Activated CD4-positive, alpha-beta T cell treated with anti-CD3 and anti-CD28 coated beads for 36 hours (primary cell): ENCODE measurements around the gene HOXD10. TPM values are rescaled to one million over a fixed set of nuclear protein-coding genes. Genes with fewer than 3 reads are reported as not detected.

Experiments
- ATAC-seq: fragments of 200-7000 bp; cut with Tn5 transposase; one replicate; pipeline ENCODE4 v1.10.0; 2021; ENCODE audit warnings: mild to moderate bottlenecking, moderate library complexity
- CTCF ChIA-PET: fragments of 350-600 bp; sonication (Branson Sonifier 250); formaldehyde crosslinking; loops from one replicate; lab custom pipeline; 2021; ENCODE audit warnings: antibody characterized with exemption; lab: Charles Lee
- POLR2A ChIA-PET: fragments of 350-600 bp; sonication (Branson Sonifier 250); formaldehyde crosslinking; loops from one replicate; lab custom pipeline; 2021; ENCODE audit warnings: antibody characterized with exemption, inconsistent platforms; lab: Charles Lee
- DNase-seq: peaks from one replicate; pipeline ENCODE4 v3.0.0-alpha.2; 2020
- H3K27ac Mint-ChIP-seq: one replicate; pipeline ENCODE4 v1.8.0; 2021; ENCODE audit warnings: mixed read lengths
- H3K27me3 Mint-ChIP-seq: one replicate; pipeline ENCODE4 v1.8.0; 2021; ENCODE audit warnings: mixed read lengths
- H3K36me3 Mint-ChIP-seq: one replicate; pipeline ENCODE4 v1.8.0; 2021; ENCODE audit warnings: low read depth, mixed read lengths
- H3K4me1 Mint-ChIP-seq: one replicate; pipeline ENCODE4 v1.8.0; 2021; ENCODE audit warnings: mixed read lengths
- H3K4me3 Mint-ChIP-seq: one replicate; pipeline ENCODE4 v1.8.0; 2021; ENCODE audit warnings: mild to moderate bottlenecking, moderate library complexity, mixed read lengths
- H3K9me3 Mint-ChIP-seq: one replicate; pipeline ENCODE4 v1.8.0; 2021; ENCODE audit warnings: low read depth, mixed read lengths
- intact Hi-C, 2 experiments: fragments of 100-400 bp; cut with DNase I in 1 of 2; cut with micrococcal nuclease in 1 of 2; formaldehyde crosslinking; loops; one replicate each; pipeline versions ENCODE4 v1.14.2 to v1.15.1; 2022 to 2024; cut with DNase I, micrococcal nuclease
- total RNA-seq, 2 experiments: library from RNA; stranded (reverse); gene quantifications; one replicate each; pipeline ENCODE4 v1.2.3, GENCODE V29; 2021

HOXD10 gene
- total RNA-seq, 2 experiments from 2014 or later: not detected

GRCh38 chr2:176082824-176083751, 33.5 kb upstream of the HOXD10 start:
- Mint-ChIP-seq H3K9me3 (peaks cover 4% of the 10 kb centered on the region), H3K4me1 (peaks cover 13% of the 10 kb centered on the region), H3K4me3 (peak overlapping the region; percentile 15), H3K27me3 (peaks cover 80% of the 10 kb centered on the region), H3K27ac (no peak overlapping the region), H3K36me3 (peaks cover 9% of the 10 kb centered on the region)
- POLR2A ChIA-PET: no interaction called here
- ATAC-seq (no peak), DNase-seq (no peak)
- CTCF ChIA-PET: interaction anchor here (0.7 to 1.0 kb wide), 2 partner anchors 85 to 476 kb away, joined by 4 read pairs; no protein-coding TSS in a partner anchor
- intact Hi-C loops: loop anchor here (1.0 to 10.0 kb wide), 6 partner anchors 16 to 1751 kb away; partner anchors contain the start of genes HOXD9 (in 2 of the 2), SP9 (in 2 of the 2) and HOXD12 (in 1 of the 2)

DNA sequence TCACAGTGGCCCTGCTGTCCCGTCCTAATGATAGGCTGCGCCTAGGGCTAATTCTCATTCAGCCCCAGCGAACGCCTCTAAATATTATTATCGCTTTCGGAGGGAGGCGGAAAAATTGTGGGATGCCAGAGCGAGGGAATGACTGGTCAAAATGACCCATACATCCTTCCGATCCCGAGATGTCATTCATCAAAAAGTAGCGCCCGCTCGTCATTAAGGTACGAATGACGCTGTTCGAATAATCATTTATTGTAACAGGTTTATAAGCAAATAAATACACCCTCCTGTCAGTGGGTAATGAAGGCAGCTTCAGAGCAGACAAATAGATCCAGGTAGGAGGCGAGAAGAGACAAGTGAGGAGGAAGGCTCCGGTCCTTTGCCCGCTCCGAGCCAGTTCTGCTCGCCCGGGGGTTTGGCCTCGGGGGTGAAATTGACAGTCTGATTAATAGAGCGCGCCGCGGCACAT, 32.7 kb upstream of the HOXD10 start, which contains the start of gene EVX2:
Gene EVX2 (minus strand): TSS at position 167 of the 466 bp plus-strand sequence. CDS start 186 bp downstream, outside the sequence.
- ChIA-PET CTCF (no interaction called here), POLR2A (no interaction called here)
- no peak for DNase-seq
- Mint-ChIP-seq H3K4me3 (peak within 1 kb of the TSS; percentile 15), H3K27ac (no peak within 1 kb of the TSS), H3K36me3 (peaks cover 13% of the 10 kb centered on the region), H3K9me3 (peaks cover 4% of the 10 kb centered on the region), H3K27me3 (peaks cover 80% of the 10 kb centered on the region), H3K4me1 (peaks cover 17% of the 10 kb centered on the region)
- ATAC-seq: no peak
- intact Hi-C loops: loop anchor here (2.0 to 10.0 kb wide), 6 partner anchors 29 to 1752 kb away; partner anchors contain the start of genes HOXD9 (in 2 of the 2) and SP9 (in 2 of the 2)

DNA sequence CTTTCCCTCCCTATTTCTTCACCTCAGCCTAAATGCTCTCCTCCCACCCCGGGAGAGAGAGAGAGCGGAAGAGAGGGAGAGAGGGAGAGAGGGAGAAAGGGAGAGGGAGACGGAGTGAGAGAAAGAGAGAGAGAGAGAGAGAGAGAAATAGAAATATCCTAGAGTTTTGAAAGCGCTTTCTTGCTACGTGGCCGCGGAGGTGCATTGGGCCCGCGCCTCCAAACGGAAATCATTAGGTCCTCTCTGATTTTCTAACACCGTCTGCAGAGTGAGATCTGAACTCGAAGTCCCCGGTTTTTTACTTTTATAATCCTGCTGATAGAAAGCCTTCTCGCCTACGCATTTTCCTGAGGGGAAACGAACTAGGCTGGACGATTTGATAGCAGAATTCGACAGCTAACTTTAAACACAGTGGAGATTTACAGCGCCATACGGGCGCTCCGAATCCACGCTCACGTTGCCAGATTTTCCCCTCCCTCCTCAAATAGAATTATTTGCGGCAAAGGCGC, 31.9 kb upstream of the HOXD10 start:
- ATAC-seq (no peak), DNase-seq (no peak)
- Mint-ChIP-seq H3K4me3 (no peak overlapping the region), H3K27ac (no peak overlapping the region), H3K27me3 (peaks cover 80% of the 10 kb centered on the region), H3K9me3 (peaks cover 4% of the 10 kb centered on the region), H3K4me1 (peaks cover 10% of the 10 kb centered on the region), H3K36me3 (peaks cover 10% of the 10 kb centered on the region)
- ChIA-PET POLR2A (no interaction called here), CTCF (interaction anchor here (1.3 to 1.9 kb wide), 4 partner anchors 12 to 42 kb away, joined by 3 to 10 read pairs (median 6); no protein-coding TSS in a partner anchor)
- intact Hi-C loops: loop anchor here (2.0 to 10.0 kb wide), 5 partner anchors 28 to 1752 kb away; partner anchors contain the start of genes SP9 (in 2 of the 2) and HOXD9 (in 1 of the 2)

DNA sequence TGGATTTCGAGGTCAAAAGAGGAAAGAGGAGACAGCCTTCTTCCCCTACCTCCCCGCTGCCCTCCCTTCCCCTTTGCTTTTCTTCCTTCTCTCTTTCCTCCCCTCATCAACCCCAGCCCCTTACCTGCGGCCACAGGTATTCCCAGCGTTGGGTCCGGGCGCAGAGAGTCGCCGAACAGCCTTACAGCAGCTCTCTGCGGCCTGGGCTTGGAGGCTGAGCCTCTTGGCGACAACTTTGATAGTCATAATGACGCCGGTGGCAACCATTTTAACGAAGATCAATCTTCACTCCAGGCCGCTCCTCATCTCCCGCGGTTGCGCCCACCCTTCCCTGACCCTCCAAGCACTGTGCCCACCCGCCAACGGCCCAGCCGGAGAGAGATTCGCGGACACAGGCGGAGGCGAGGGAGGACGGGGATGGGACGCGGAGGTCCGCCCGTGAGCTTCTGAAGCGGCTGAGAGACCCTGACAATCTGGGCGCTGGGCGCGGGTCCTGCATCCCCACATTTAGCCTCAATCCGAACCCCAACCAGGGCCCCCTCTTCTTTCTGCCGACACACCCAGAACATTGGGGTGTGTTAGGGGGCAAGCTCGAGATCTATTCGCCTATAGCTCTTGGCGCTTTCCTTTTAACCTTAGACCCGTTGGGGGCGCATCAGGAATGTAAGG, 31.3 kb upstream of the HOXD10 start:
- Mint-ChIP-seq H3K9me3 (peaks cover 4% of the 10 kb centered on the region), H3K4me3 (no peak overlapping the region), H3K4me1 (peaks cover 10% of the 10 kb centered on the region), H3K36me3 (peaks cover 10% of the 10 kb centered on the region), H3K27ac (no peak overlapping the region), H3K27me3 (peaks cover 86% of the 10 kb centered on the region)
- no peak for DNase-seq
- ATAC-seq: no peak
- CTCF ChIA-PET: interaction anchor here (0.6 to 1.9 kb wide), 8 partner anchors 12 to 833 kb away, joined by 3 to 10 read pairs (median 3); no protein-coding TSS in a partner anchor
- intact Hi-C loops: loop anchor here (2.0 to 10.0 kb wide), 3 partner anchors 28 to 1750 kb away; partner anchors contain the start of gene SP9 (in 1 of the 2)
- POLR2A ChIA-PET: no interaction called here

DNA sequence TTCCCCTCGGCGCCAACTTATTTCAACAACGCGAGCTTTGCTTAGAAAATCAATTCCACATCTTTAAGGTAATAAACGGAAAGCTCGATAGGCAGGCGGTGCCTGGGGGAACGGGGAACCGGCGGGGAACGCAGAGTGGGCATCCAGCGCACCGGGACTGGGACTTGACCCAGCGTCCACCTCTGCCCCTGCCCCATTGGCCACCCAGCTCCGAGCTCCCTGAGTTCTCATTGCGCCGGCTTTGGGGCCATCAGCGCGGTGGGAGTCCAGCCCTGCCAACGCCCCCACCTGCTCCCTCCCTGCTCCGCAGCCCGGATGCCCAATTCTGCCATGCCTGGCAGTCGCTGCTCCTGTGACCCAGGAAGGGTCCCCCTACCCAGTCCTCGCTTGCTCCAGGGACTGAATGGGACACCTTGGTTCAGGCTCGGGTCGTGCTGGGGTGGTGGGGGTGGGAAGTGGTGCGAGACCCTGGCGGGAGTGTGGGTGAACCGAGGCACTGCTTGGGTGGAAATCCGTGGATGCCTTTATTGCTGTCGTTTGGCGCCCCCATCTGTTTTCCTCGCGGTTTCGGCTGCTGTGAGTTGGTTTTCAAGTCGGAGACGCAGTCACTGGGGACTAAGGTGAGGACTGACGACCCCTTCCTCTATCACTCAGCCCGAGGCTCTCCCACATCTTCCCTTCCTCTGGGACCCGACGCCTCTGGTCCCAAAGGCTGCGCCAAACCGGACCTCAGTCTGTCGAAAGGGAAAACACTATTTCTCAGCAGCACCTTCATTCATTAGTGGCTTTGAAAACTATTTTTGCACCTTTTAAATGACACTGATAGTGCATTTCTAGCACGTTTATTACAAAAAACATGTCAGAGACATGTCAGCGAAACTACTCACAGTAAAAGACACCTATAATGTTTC, 30.5 kb upstream of the HOXD10 start:
- Mint-ChIP-seq H3K4me3 (no peak overlapping the region), H3K4me1 (peaks cover 8% of the 10 kb centered on the region), H3K27me3 (peaks cover 87% of the 10 kb centered on the region), H3K27ac (no peak overlapping the region), H3K9me3 (peaks cover 4% of the 10 kb centered on the region), H3K36me3 (peaks cover 6% of the 10 kb centered on the region)
- no peak for ATAC-seq
- ChIA-PET POLR2A (no interaction called here), CTCF (interaction anchor here (0.6 to 1.9 kb wide), 8 partner anchors 11 to 834 kb away, joined by 3 to 10 read pairs (median 3); no protein-coding TSS in a partner anchor)
- intact Hi-C loops: loop anchor here (2.0 to 10.0 kb wide), 4 partner anchors 27 to 1751 kb away; partner anchors contain the start of gene SP9 (in 1 of the 2)
- DNase-seq: peak; percentile 54

DNA sequence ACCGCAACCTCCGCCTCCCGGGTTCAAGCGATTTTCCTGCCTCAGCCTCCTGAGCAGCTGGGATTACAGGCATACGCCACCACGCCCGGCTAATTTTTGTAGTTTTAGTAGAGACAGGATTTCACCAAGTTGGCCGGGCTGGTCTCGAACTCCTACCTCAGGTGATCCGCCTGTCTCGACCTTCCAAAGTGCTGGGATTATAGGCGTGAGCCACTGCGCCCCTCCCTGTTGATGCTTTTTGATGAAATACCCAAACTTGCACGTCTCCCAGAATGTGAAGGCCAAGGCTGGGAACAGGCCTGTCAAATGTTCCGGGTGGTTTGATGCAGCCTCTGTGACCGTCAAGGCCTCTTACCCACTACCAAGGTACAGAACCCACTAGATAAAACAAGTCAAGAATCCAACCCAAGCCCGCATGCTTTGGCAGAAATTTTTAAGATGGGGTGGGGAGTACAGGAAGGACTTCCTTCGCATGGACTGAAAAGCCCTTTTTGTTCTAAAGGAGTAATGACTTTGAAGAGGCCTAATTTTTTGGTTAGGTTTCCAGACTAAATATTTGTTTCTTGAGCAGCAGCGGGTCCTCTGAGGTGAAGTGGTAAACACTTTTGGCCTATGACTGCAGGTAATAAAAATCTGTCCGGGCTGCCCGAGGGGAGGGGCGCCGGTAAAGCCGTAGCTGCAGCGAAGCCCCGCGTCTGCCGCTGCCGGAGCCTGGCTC, 29.1 kb upstream of the HOXD10 start:
- ATAC-seq: no peak
- no peak overlapping the region for H3K4me3 Mint-ChIP-seq
- H3K36me3 Mint-ChIP-seq: peaks cover 3% of the 10 kb centered on the region
- H3K4me1 Mint-ChIP-seq: peaks cover 12% of the 10 kb centered on the region
- H3K27ac Mint-ChIP-seq: no peak overlapping the region
- no peak for DNase-seq
- peaks cover 88% of the 10 kb centered on the region for H3K27me3 Mint-ChIP-seq
- peaks cover 4% of the 10 kb centered on the region for H3K9me3 Mint-ChIP-seq
- CTCF ChIA-PET: interaction anchor here (1.6 kb wide), 1 partner anchor 10 kb away, joined by 7 read pairs; no protein-coding TSS in a partner anchor
- intact Hi-C loops: loop anchor here (1.0 to 10.0 kb wide), 6 partner anchors 73 to 1753 kb away; partner anchors contain the start of gene SP9 (in 1 of the 2)
- POLR2A ChIA-PET: no interaction called here

- Mint-ChIP-seq H3K27me3 (peaks cover 82% of the 10 kb centered on the region), H3K9me3 (peaks cover 4% of the 10 kb centered on the region), H3K27ac (no peak overlapping the region), H3K4me1 (peaks cover 14% of the 10 kb centered on the region), H3K4me3 (peak overlapping the region; percentile 51), H3K36me3 (peaks cover 3% of the 10 kb centered on the region)
- intact Hi-C loops: loop anchor here (1.0 to 10.0 kb wide), 5 partner anchors 397 to 1753 kb away; partner anchors contain the start of gene SP9 (in 1 of the 2)
- ATAC-seq: no peak
- POLR2A ChIA-PET: no interaction called here
- DNase-seq: peak; percentile 61
- CTCF ChIA-PET: interaction anchor here (0.8 to 1.6 kb wide), 3 partner anchors 9 to 32 kb away, joined by 3 to 7 read pairs (median 3); no protein-coding TSS in a partner anchor
Measured at GRCh38 chr2:176088048-176088936, 28.3 kb upstream of the HOXD10 start.

- DNase-seq (no peak), ATAC-seq (no peak)
- H3K9me3 Mint-ChIP-seq: no peaks in the 10 kb centered on the region
- peaks cover 82% of the 10 kb centered on the region for H3K27me3 Mint-ChIP-seq
- no peak overlapping the region for H3K27ac Mint-ChIP-seq
- peaks cover 21% of the 10 kb centered on the region for H3K4me1 Mint-ChIP-seq
- peaks cover 3% of the 10 kb centered on the region for H3K36me3 Mint-ChIP-seq
- ChIA-PET POLR2A (interaction anchor here (0.7 kb wide), 1 partner anchor 372 kb away, joined by 3 read pairs; no protein-coding TSS in a partner anchor), CTCF (interaction anchor here (0.8 to 1.6 kb wide), 3 partner anchors 9 to 31 kb away, joined by 3 to 7 read pairs (median 3); no protein-coding TSS in a partner anchor)
- intact Hi-C loops: loop anchor here (1.0 to 10.0 kb wide), 5 partner anchors 398 to 1754 kb away; partner anchors contain the start of gene SP9 (in 1 of the 2)
- H3K4me3 Mint-ChIP-seq: no peak overlapping the region
Measured at GRCh38 chr2:176088937-176089842, 27.4 kb upstream of the HOXD10 start.
